NCI-H1694 (cell line): ENCODE measurements around the gene AGGF1.
"Not testable (repeated sequence)": the region's sequence is repeated elsewhere in the genome, so short reads cannot be mapped to it uniquely, and the experiment has no call there.

Source experiments
- DNase-seq: peaks from one replicate; lab custom pipeline; 2025; lab: John Stamatoyannopoulos, UW

AGGF1 gene

GRCh38 chr5:77028631-77029375 is 1.4 kb upstream of the AGGF1 start:
- DNase-seq, result no peak

GRCh38 chr5:77029376-77029885 is 773 bp upstream of the AGGF1 start:
- DNase-seq, result no peak

GRCh38 chr5:77031891-77032290 is 1.7 kb downstream of the AGGF1 start:
- DNase-seq, result no peak

- DNase-seq, result no peak
Measured at GRCh38 chr5:77032635-77033034, 2.4 kb downstream of the AGGF1 start.

GRCh38 chr5:77033338-77033737 is 3.1 kb downstream of the AGGF1 start:
- no peak for DNase-seq

- no peak for DNase-seq
Measured at GRCh38 chr5:77035950-77036349, 5.7 kb downstream of the AGGF1 start.

GRCh38 chr5:77046416-77047073 is 16.3 kb downstream of the AGGF1 start:
- no peak for DNase-seq

GRCh38 chr5:77064040-77064439 is 33.8 kb downstream of the AGGF1 start:
- no peak for DNase-seq

- DNase-seq, result no peak
Measured at GRCh38 chr5:77065256-77065655, 35.1 kb downstream of the AGGF1 start.

- DNase-seq, result no peak
Measured at GRCh38 chr5:77066184-77066583, 36.0 kb downstream of the AGGF1 start.

GRCh38 chr5:77066823-77067442 is 36.7 kb downstream of the AGGF1 start:
- DNase-seq, result no peak

GRCh38 chr5:77073667-77074066 is 43.5 kb downstream of the AGGF1 start:
- no peak for DNase-seq

- DNase-seq, result no peak
Measured at GRCh38 chr5:77074745-77075144, 44.5 kb downstream of the AGGF1 start.

GRCh38 chr5:77076961-77077828 is 47.0 kb downstream of the AGGF1 start:
- no peak for DNase-seq

GRCh38 chr5:77077829-77078176 is 47.6 kb downstream of the AGGF1 start:
- no peak for DNase-seq

- not testable (repeated sequence) for DNase-seq
Measured at GRCh38 chr5:77080479-77080878, 50.3 kb downstream of the AGGF1 start.

GRCh38 chr5:77080905-77081304 is 50.7 kb downstream of the AGGF1 start:
- DNase-seq, result no peak

GRCh38 chr5:77082280-77082679 is 52.1 kb downstream of the AGGF1 start:
- DNase-seq, result no peak

- no peak for DNase-seq
Measured at GRCh38 chr5:77083088-77083487, 52.9 kb downstream of the AGGF1 start.

- DNase-seq, result no peak
Measured at GRCh38 chr5:77086368-77086688, 56.1 kb downstream of the AGGF1 start.

GRCh38 chr5:77086689-77087483 is 56.7 kb downstream of the AGGF1 start, which contains the start of gene ZBED3:
TSS of gene ZBED3 (minus strand) at chr5:77087285. CDS start at chr5:77077878, 9,407 bp downstream.
- peak; percentile 74 for DNase-seq
